Astrocyte of the spinal cord (primary cell): ENCODE data around the gene ARRDC5.
A peak's percentile ranks its signal among the peaks of the same experiment; 100 is the strongest.

Experiments
- DNase-seq: peaks from one replicate; pipeline ENCODE4 v3.0.0; 2011; ENCODE audit warnings: low read depth, low spot score
- H3K4me3 ChIP-seq: 2 replicates; pipeline ENCODE4 v1.5.1; 2011; ENCODE audit warnings: low read depth, mild to moderate bottlenecking, low read length, moderate library complexity
- in situ Hi-C: cut with HindIII; loops from 2 replicates; pipeline ENCODE4 v1.10.0; 2017; ENCODE audit warnings: low sequenced_read_pairs
- TF ChIP-seq, protein P1 (sequence below): IDR thresholded peaks from 2 replicates; pipeline ENCODE4 v1.5.1; 2012; ENCODE audit warnings: low read depth, mild to moderate bottlenecking, low read length, inconsistent platforms

ARRDC5 gene

DNA sequence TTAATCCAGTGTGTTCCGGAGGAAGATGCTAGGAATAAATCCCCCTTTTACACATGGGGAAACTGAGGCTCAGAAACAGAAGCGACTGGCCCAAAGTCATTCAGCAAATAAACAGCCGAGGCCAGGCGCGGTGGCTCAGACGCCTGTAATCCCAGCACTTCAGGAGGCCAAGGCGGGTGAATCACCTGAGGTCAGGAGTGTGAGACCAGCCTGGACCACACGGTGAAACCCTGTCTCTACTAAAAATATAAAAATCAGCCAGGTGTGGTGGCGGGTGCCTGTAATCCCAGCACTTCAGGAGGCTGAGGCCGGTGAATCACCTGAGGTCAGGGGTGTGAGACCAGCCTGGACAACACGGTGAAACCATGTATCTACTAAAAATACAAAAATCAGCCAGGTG is 23.7 kb downstream of the ARRDC5 start:
- TF ChIP-seq, protein P1, sequence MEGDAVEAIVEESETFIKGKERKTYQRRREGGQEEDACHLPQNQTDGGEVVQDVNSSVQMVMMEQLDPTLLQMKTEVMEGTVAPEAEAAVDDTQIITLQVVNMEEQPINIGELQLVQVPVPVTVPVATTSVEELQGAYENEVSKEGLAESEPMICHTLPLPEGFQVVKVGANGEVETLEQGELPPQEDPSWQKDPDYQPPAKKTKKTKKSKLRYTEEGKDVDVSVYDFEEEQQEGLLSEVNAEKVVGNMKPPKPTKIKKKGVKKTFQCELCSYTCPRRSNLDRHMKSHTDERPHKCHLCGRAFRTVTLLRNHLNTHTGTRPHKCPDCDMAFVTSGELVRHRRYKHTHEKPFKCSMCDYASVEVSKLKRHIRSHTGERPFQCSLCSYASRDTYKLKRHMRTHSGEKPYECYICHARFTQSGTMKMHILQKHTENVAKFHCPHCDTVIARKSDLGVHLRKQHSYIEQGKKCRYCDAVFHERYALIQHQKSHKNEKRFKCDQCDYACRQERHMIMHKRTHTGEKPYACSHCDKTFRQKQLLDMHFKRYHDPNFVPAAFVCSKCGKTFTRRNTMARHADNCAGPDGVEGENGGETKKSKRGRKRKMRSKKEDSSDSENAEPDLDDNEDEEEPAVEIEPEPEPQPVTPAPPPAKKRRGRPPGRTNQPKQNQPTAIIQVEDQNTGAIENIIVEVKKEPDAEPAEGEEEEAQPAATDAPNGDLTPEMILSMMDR, result no peak
- in situ Hi-C loops, result no loop called here
- no peak for DNase-seq
- no peak overlapping the region for H3K4me3 ChIP-seq

DNA sequence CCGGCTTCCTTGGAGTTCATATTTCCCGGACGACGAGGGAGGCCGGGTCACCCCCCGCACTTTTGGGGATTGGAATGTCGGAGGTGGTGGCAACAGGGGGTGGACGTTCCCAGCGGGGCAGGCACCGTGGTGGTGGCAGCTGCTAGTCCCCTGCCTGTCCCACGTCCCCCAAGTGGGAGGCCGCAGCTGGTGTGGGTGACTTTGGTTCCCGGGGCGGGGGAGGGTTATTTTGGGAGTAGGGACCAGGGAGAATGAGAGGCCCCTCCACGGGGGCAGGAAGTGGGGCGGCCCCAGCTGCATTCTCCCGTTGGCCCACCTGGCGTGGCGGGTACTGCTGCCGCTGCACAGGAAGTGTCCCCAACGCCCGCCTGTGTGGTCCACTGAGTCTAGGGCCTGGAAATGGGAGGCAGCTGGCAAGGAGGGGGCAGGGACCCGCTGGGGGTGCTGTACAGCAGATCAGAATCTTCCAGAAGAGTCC is 24.2 kb downstream of the ARRDC5 start:
- in situ Hi-C loops, result no loop called here
- H3K4me3 ChIP-seq, result no peak overlapping the region
- DNase-seq, result no peak
- TF ChIP-seq, protein P1, result no peak

GRCh38 chr19:4877753-4878490 is 24.8 kb downstream of the ARRDC5 start:
- peak; percentile 43 for DNase-seq
- TF ChIP-seq, protein P1, result no peak
- in situ Hi-C loops, result no loop called here
- H3K4me3 ChIP-seq, result no peak overlapping the region

DNA sequence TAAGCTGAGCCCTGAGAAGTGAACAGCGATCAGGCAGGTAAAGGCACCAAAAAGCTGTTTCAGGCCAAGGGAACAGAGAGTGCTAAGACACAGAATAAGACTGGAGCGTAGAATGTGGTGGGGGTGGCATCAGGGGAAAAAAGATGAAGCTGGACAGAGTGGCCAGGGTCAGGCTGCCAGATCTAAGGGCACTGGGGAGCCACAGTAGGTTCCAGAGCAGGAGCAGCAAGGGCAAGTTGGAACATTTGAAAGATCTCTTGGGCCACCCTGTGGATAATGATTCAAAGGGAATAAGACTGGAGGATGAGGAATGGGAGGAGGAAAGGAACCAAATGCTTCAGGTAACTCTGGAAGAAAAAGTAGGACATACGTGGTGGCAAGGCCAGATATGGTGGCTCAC is 28.8 kb downstream of the ARRDC5 start:
- TF ChIP-seq, protein P1, result no peak
- no peak overlapping the region for H3K4me3 ChIP-seq
- in situ Hi-C loops, result no loop called here
- DNase-seq, result no peak

DNA sequence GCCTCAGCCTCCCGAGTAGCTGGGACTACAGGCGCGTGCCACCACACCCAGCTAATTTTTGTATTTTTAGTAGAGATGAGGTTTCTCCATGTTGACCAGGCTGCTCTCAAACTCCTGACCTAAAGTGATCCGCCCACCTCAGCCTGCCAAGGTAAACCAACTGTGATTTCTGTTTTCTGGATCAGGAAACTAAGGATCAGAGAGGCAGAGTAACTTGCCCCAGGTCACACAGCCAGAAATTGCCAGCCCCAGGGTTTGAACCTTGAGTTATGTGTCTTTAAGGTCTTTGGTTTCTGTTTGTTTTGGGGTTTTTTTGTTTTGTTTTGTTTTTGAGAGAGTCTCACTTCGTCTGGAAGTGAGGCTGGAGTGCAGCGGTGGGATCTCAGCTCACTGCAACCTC is 31.0 kb downstream of the ARRDC5 start:
- in situ Hi-C loops, result no loop called here
- no peak for DNase-seq
- TF ChIP-seq, protein P1, result no peak
- H3K4me3 ChIP-seq, result no peak overlapping the region

GRCh38 chr19:4870025-4870700 is 32.5 kb downstream of the ARRDC5 start:
- peak; percentile 90 for DNase-seq
- in situ Hi-C loops, result no loop called here
- no peak overlapping the region for H3K4me3 ChIP-seq
- TF ChIP-seq, protein P1, result no peak
